ENCODE results near the gene GNPNAT1.

The GNPNAT1 gene

GRCh38 chr14:52791223-52792096 lies at the start of gene GNPNAT1:
Gene GNPNAT1, minus strand, starts transcription at chr14:52791607. Its CDS starts 6,957 bp downstream, at chr14:52784650.
- DNase-seq, result peak; percentile 92

GRCh38 chr14:52840877-52841276 lies 49.5 kb upstream of the GNPNAT1 start:
- no peak for DNase-seq

- no peak for DNase-seq
Observed at GRCh38 chr14:52837451-52837850, 46.0 kb upstream of the GNPNAT1 start.

- DNase-seq, result no peak
Observed at GRCh38 chr14:52836063-52836462, 44.7 kb upstream of the GNPNAT1 start.

- DNase-seq, result no peak
Observed at GRCh38 chr14:52835122-52835903, 43.9 kb upstream of the GNPNAT1 start.

- no peak for DNase-seq
Observed at GRCh38 chr14:52834440-52834842, 43.0 kb upstream of the GNPNAT1 start.

- DNase-seq, result no peak
Observed at GRCh38 chr14:52833891-52834290, 42.5 kb upstream of the GNPNAT1 start.

- no peak for DNase-seq
Observed at GRCh38 chr14:52829527-52830185, 38.2 kb upstream of the GNPNAT1 start.

- no peak for DNase-seq
Observed at GRCh38 chr14:52827426-52827825, 36.0 kb upstream of the GNPNAT1 start.

GRCh38 chr14:52825085-52825484 lies 33.7 kb upstream of the GNPNAT1 start:
- DNase-seq, result no peak

- DNase-seq, result no peak
Observed at GRCh38 chr14:52824462-52824861, 33.1 kb upstream of the GNPNAT1 start.

- no peak for DNase-seq
Observed at GRCh38 chr14:52821805-52822250, 30.4 kb upstream of the GNPNAT1 start.

- DNase-seq, result no peak
Observed at GRCh38 chr14:52808101-52808500, 16.7 kb upstream of the GNPNAT1 start.

- DNase-seq, result no peak
Observed at GRCh38 chr14:52806115-52806514, 14.7 kb upstream of the GNPNAT1 start.

GRCh38 chr14:52802597-52802996 lies 11.2 kb upstream of the GNPNAT1 start:
- no peak for DNase-seq

GRCh38 chr14:52801014-52801712 lies 9.8 kb upstream of the GNPNAT1 start:
- peak; percentile 7 for DNase-seq

GRCh38 chr14:52798826-52799225 lies 7.4 kb upstream of the GNPNAT1 start:
- no peak for DNase-seq

- DNase-seq, result peak; percentile 2
Observed at GRCh38 chr14:52797653-52798052, 6.2 kb upstream of the GNPNAT1 start.

GRCh38 chr14:52793061-52793460 lies 1.7 kb upstream of the GNPNAT1 start:
- DNase-seq, result no peak

- no peak for DNase-seq
Observed at GRCh38 chr14:52792097-52792415, 649 bp upstream of the GNPNAT1 start.

- no peak for DNase-seq
Observed at GRCh38 chr14:52790756-52791222, 618 bp downstream of the GNPNAT1 start.

- DNase-seq, result no peak
Observed at GRCh38 chr14:52790011-52790755, 1.2 kb downstream of the GNPNAT1 start.
